Lung (tissue), 12 donors: ENCODE measurements around the gene IFT43. TPM values are rescaled to one million over a fixed set of nuclear protein-coding genes. Genes with fewer than 3 reads are reported as not detected.

ENCODE experiments used
- ATAC-seq: fragments of 200-7000 bp; cut with Tn5 transposase; one replicate; pipeline ENCODE4 v1.9.1; 2020; ENCODE audit warnings: moderate number of reproducible peaks; ENCODE audit not compliant: insufficient read depth, low FRiP score
- DNase-seq, 3 donors: peaks; one replicate each; pipeline ENCODE4 v3.0.0-alpha.2; 2013 to 2017
- H3K27ac ChIP-seq, 2 donors: one replicate each; pipeline ENCODE4 v1.5.1; 2013; ENCODE audit warnings: mild to moderate bottlenecking in 2 of 2, moderate library complexity in 2 of 2, control low read depth in 1 of 2, inconsistent platforms in 1 of 2, low read depth in 1 of 2, low read length in 1 of 2
- H3K27me3 ChIP-seq, 3 donors: one replicate each; pipeline ENCODE4 v1.5.1; 2013; ENCODE audit warnings: low read length in 2 of 3; ENCODE audit not compliant: control insufficient read depth in 3 of 3, insufficient read depth in 3 of 3
- H3K36me3 ChIP-seq, 4 donors: one replicate each; pipeline ENCODE4 v1.5.1; 2013; ENCODE audit warnings: low read length in 4 of 4, mild to moderate bottlenecking in 1 of 4, moderate library complexity in 1 of 4; ENCODE audit not compliant: control insufficient read depth in 4 of 4, insufficient read depth in 4 of 4
- H3K4me1 ChIP-seq, 5 donors: one replicate each; pipeline ENCODE4 v1.5.1; 2013; ENCODE audit warnings: low read length in 5 of 5, mild to moderate bottlenecking in 2 of 5, moderate library complexity in 1 of 5; ENCODE audit not compliant: control insufficient read depth in 5 of 5, insufficient read depth in 5 of 5
- H3K4me3 ChIP-seq: one replicate; pipeline ENCODE4 v1.5.1; 2013; ENCODE audit warnings: mild to moderate bottlenecking, control low read depth, moderate library complexity
- H3K9ac ChIP-seq, 2 donors: one replicate each; pipeline ENCODE4 v1.5.1; 2013; ENCODE audit warnings: low read length in 2 of 2, control low read depth in 1 of 2; ENCODE audit not compliant: insufficient read depth in 1 of 2
- H3K9me3 ChIP-seq, 4 donors: one replicate each; pipeline ENCODE4 v1.5.1; 2013; ENCODE audit warnings: low read length in 3 of 4, mild to moderate bottlenecking in 1 of 4, moderate library complexity in 1 of 4; ENCODE audit not compliant: control insufficient read depth in 4 of 4, insufficient read depth in 3 of 4
- WGBS, 2 donors: extraction: QIAGEN DNeasy Blood & Tissue Kit; methylation state at CpG; one replicate each; pipeline ENCODE4 v1.1.7; 2013; 5-methylcytosine and 5-hydroxymethylcytosine counted together
- polyA plus RNA-seq, 2 donors: library from polyadenylated mRNA; stranded (reverse); fragments of 200-250 nt; gene quantifications; one replicate each; pipeline ENCODE4 v1.2.1, GENCODE V29; 2013
- total RNA-seq, 2 donors: library from RNA; depleted of rRNA in 1 of 2; stranded (reverse); fragments of >200 nt in 1 of 2; gene quantifications; one replicate each; pipeline ENCODE4 v1.2.1, GENCODE V29; 2014 to 2021
- TF ChIP-seq, protein P1 (sequence below): IDR thresholded peaks from 2 replicates; pipeline ENCODE4 v1.5.1; 2012; ENCODE audit warnings: mild to moderate bottlenecking; ENCODE audit errors: control extremely low read depth, extremely low read depth
- donor health status: control.
- donor health status: control.
- donor health status: Bipolar disorder and iron deficiency.
- donor health status: healthy.
- donor health status: DM: yes; HTN: yes; CAD: no.

Gene IFT43
- total and polyA plus RNA-seq, 4 donors, result 35.4 to 51.6 (median 40.4) TPM

DNA sequence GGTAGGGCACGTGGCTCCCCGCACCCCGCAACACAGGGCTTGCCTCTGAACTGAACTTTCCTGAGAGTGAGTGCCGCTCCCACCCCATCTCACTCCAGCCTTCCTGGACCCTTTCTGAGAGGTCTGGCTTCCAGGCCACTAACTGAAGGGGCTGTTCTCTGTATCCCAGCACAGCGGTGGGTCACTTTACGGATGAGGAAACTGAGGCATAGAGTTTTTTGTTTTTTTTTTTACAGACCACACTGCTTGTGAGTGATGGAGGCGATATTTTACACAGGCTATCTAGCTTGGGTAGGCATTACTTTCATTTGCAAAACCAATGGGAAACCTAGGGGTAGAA lies 2.6 kb upstream of the IFT43 start:
- Histone ChIP-seq H3K4me1 (peaks cover 0 to 52% (median 18%) of the 10 kb centered on the region in 5 donors), H3K4me3 (no peak overlapping the region)
- 46 to 49% methylated on average over 7 of the region's 7 CpGs for WGBS, 2 donors

DNA sequence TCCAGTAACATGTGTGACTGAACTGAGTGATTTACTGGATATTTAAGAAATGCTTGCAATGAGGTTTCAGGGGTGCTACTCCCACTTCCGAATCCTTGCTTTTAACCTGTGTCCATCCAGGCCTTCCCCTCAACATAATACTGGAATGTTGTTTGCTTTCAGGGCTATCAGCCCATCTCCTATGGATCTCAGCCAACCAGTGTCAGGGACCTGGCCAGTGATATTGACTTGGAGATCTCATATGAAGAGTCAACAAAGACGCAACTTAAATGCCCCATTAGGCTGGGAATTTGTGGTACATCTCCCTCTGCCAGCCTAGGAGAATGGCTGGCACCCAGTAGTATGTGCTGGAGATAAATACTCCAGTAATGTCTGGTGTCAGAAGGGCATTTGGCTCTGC lies 889 bp upstream of the IFT43 start:
- H3K27me3 ChIP-seq, result no peaks in the 10 kb centered on the region
- 66 to 76% methylated on average over 2 of the region's 2 CpGs for WGBS, 2 donors
- H3K36me3 ChIP-seq, result peaks cover 0 to 3% (median 2%) of the 10 kb centered on the region in 4 donors
- peaks cover 0 to 39% (median 19%) of the 10 kb centered on the region in 5 donors for H3K4me1 ChIP-seq
- TF ChIP-seq, protein P1, sequence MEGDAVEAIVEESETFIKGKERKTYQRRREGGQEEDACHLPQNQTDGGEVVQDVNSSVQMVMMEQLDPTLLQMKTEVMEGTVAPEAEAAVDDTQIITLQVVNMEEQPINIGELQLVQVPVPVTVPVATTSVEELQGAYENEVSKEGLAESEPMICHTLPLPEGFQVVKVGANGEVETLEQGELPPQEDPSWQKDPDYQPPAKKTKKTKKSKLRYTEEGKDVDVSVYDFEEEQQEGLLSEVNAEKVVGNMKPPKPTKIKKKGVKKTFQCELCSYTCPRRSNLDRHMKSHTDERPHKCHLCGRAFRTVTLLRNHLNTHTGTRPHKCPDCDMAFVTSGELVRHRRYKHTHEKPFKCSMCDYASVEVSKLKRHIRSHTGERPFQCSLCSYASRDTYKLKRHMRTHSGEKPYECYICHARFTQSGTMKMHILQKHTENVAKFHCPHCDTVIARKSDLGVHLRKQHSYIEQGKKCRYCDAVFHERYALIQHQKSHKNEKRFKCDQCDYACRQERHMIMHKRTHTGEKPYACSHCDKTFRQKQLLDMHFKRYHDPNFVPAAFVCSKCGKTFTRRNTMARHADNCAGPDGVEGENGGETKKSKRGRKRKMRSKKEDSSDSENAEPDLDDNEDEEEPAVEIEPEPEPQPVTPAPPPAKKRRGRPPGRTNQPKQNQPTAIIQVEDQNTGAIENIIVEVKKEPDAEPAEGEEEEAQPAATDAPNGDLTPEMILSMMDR, result no peak
- H3K4me3 ChIP-seq, result no peak overlapping the region
- no peak for ATAC-seq
- H3K9me3 ChIP-seq, result no peaks in the 10 kb centered on the region
- no peak overlapping the region for H3K27ac ChIP-seq
- peak in 2 of 3 donors; percentile 24 to 40 for DNase-seq
- H3K9ac ChIP-seq, result no peak overlapping the region

More for the DNA sequence above, 2.6 kb upstream of the IFT43 start:
- peaks cover 0 to 2% (median 0%) of the 10 kb centered on the region in 4 donors for H3K36me3 ChIP-seq
- no peaks in the 10 kb centered on the region for H3K9me3 ChIP-seq
- peak overlapping the region in 1 of 2 donors; percentile 20 for H3K9ac ChIP-seq
- ATAC-seq (no peak), DNase-seq (no peak)
- H3K27me3 ChIP-seq, result no peaks in the 10 kb centered on the region
- TF ChIP-seq, protein P1, result no peak
- H3K27ac ChIP-seq, result peak overlapping the region; percentile 10 to 74

DNA sequence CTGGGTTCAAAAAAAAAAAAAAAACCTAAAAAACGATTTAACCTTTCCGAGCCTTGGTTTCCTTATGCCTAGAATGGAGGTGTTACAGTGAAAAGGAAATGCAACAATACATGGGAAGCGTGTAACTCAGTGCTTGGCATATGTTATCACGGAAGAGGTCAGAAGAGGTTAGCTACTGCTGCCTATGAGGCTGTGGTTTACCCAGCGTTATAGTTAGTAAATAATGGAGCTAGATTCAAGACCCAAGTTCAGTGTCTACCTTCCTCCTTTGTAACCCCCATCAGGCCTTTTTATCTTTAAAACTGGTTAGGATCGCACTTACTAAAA lies 839 bp downstream of the IFT43 start:
- H3K36me3 ChIP-seq, result peaks cover 0 to 17% (median 6%) of the 10 kb centered on the region in 4 donors
- WGBS, 2 donors, result 19 to 40% methylated on average over 6 of the region's 6 CpGs
- ATAC-seq, result no peak
- H3K27me3 ChIP-seq, result no peaks in the 10 kb centered on the region
- TF ChIP-seq, protein P1, result no peak
- H3K4me1 ChIP-seq, result peaks cover 0 to 33% (median 14%) of the 10 kb centered on the region in 5 donors
- peak overlapping the region in 1 of 2 donors; percentile 28 for H3K27ac ChIP-seq
- H3K4me3 ChIP-seq, result peak overlapping the region; percentile 78
- no peak for DNase-seq
- no peaks in the 10 kb centered on the region for H3K9me3 ChIP-seq
- peak overlapping the region; percentile 85 to 95 for H3K9ac ChIP-seq
